Measurements from ENCODE around the gene INSM1. TPM values are rescaled to one million over a fixed set of nuclear protein-coding genes. Genes with fewer than 3 reads are reported as not detected.

INSM1 gene
- total and polyA plus RNA-seq, 2 donors (not counting 3 experiments of a cell fraction or from before 2014, with no cell fraction given), result not detected

DNA sequence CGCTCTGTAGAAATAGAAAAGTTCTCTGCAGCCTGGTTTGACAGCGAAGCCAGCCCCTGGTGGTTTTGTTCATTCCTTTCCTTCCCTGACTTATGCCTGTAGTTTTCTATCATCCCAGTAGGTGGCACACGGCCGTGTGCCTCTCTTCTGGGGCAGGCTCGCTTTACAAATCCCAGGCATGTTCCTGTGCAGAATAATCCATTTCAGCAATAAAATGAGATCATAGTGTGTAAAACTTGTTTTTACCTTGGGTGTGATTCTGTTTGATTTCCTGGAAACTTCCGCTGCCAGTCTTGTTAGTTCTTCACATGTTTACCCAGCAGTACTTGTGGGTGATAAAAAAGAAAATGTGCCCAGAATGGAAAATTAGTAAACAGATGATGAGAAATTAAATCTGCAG, 7.4 kb upstream of the INSM1 start:
- no peak overlapping the region for H3K4me2 ChIP-seq (ENCODE audit: insufficient read depth, low read length)
- H3K36me3 ChIP-seq (ENCODE audit: control insufficient read depth in 2 of 2, extremely low read depth in 1 of 2, insufficient read depth in 2 of 2, low read length in 2 of 2), result no peaks in the 10 kb centered on the region
- peaks cover 43 to 54% of the 10 kb centered on the region in 2 experiments for H3K27me3 ChIP-seq (ENCODE audit: control insufficient read depth in 2 of 2, insufficient read depth in 2 of 2, low read length in 2 of 2)
- no TSS peak for BruUV-seq (replicated peaks)
- no peak for TF ChIP-seq FOS (IDR thresholded peaks at IDR 0.05; ENCODE audit: borderline replicate concordance, insufficient read depth, low read length)
- TF ChIP-seq, protein P1, sequence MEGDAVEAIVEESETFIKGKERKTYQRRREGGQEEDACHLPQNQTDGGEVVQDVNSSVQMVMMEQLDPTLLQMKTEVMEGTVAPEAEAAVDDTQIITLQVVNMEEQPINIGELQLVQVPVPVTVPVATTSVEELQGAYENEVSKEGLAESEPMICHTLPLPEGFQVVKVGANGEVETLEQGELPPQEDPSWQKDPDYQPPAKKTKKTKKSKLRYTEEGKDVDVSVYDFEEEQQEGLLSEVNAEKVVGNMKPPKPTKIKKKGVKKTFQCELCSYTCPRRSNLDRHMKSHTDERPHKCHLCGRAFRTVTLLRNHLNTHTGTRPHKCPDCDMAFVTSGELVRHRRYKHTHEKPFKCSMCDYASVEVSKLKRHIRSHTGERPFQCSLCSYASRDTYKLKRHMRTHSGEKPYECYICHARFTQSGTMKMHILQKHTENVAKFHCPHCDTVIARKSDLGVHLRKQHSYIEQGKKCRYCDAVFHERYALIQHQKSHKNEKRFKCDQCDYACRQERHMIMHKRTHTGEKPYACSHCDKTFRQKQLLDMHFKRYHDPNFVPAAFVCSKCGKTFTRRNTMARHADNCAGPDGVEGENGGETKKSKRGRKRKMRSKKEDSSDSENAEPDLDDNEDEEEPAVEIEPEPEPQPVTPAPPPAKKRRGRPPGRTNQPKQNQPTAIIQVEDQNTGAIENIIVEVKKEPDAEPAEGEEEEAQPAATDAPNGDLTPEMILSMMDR (IDR thresholded peaks at IDR 0.05; ENCODE audit: extremely low read depth in 1 of 2, insufficient read depth in 1 of 2, low read depth in 1 of 2, low read length in 2 of 2), result peak; percentile 69 to 85
- dilution Hi-C loops (cut with MboI; ENCODE audit: extremely low pct_ligation_motif_present, low sequenced_read_pairs), result no loop called here
- H3K9ac ChIP-seq (replicated peaks; ENCODE audit: extremely low read depth, insufficient read depth, low read length), result no peak overlapping the region
- no peak overlapping the region for H3K4me3 ChIP-seq (replicated peaks in 1 of 3; ENCODE audit: insufficient read depth in 1 of 3, low read depth in 1 of 3, low read length in 3 of 3)
- intact Hi-C loops (cut with micrococcal nuclease), result loop anchor here (1.0 to 10.0 kb wide), 5 partner anchors 54 to 464 kb away; no protein-coding TSS in a partner anchor
- H4K20me1 ChIP-seq (replicated peaks; ENCODE audit: control insufficient read depth, extremely low read depth, insufficient read depth, low read length), result no peaks in the 10 kb centered on the region
- DNase-seq (ENCODE audit: low read depth, low spot score) (peak; percentile 69), FAIRE-seq (peak; percentile 83)
- H2AFZ ChIP-seq (ENCODE audit: low read depth, low read length), result no peak overlapping the region
- POLR2A ChIA-PET, result no interaction called here
- no peaks in the 10 kb centered on the region for H3K4me1 ChIP-seq (ENCODE audit: control insufficient read depth, extremely low read depth, insufficient read depth, low read length)
- no peaks in the 10 kb centered on the region for H3K79me2 ChIP-seq (ENCODE audit: control insufficient read depth, insufficient read depth, low read length)
- H3K27ac ChIP-seq (ENCODE audit: insufficient read depth, low read depth, low read length), result no peak overlapping the region
- no peaks in the 10 kb centered on the region for H3K9me1 ChIP-seq (replicated peaks; ENCODE audit: control insufficient read depth, extremely low read depth, insufficient read depth, low read length)
- CTCF ChIA-PET, result interaction anchor here (1.5 to 2.3 kb wide), 2 partner anchors 233 kb away, joined by 7 to 17 read pairs; no protein-coding TSS in a partner anchor
- H3K9me3 ChIP-seq (replicated peaks; ENCODE audit: control insufficient read depth, insufficient read depth, low read length), result no peaks in the 10 kb centered on the region

GRCh38 chr20:20362774-20363433, 5.0 kb upstream of the INSM1 start:
- no peak overlapping the region for H3K4me3 ChIP-seq (replicated peaks in 1 of 3; ENCODE audit: insufficient read depth in 1 of 3, low read depth in 1 of 3, low read length in 3 of 3)
- no peak overlapping the region for H3K9ac ChIP-seq (replicated peaks; ENCODE audit: extremely low read depth, insufficient read depth, low read length)
- BruUV-seq (replicated peaks), result no TSS peak
- DNase-seq (ENCODE audit: low read depth, low spot score) (no peak), FAIRE-seq (no peak)
- dilution Hi-C loops (cut with MboI; ENCODE audit: extremely low pct_ligation_motif_present, low sequenced_read_pairs), result no loop called here
- H3K27me3 ChIP-seq (ENCODE audit: control insufficient read depth in 2 of 2, insufficient read depth in 2 of 2, low read length in 2 of 2), result peaks cover 58 to 74% of the 10 kb centered on the region in 2 experiments
- H3K27ac ChIP-seq (ENCODE audit: insufficient read depth, low read depth, low read length), result no peak overlapping the region
- intact Hi-C loops (cut with micrococcal nuclease), result loop anchor here (5.0 to 10.0 kb wide), 3 partner anchors 52 to 462 kb away; no protein-coding TSS in a partner anchor
- no peak overlapping the region for H3K4me2 ChIP-seq (ENCODE audit: insufficient read depth, low read length)
- H3K9me1 ChIP-seq (replicated peaks; ENCODE audit: control insufficient read depth, extremely low read depth, insufficient read depth, low read length), result no peaks in the 10 kb centered on the region
- no peaks in the 10 kb centered on the region for H3K9me3 ChIP-seq (replicated peaks; ENCODE audit: control insufficient read depth, insufficient read depth, low read length)
- no peaks in the 10 kb centered on the region for H3K36me3 ChIP-seq (ENCODE audit: control insufficient read depth in 2 of 2, extremely low read depth in 1 of 2, insufficient read depth in 2 of 2, low read length in 2 of 2)
- no peaks in the 10 kb centered on the region for H4K20me1 ChIP-seq (replicated peaks; ENCODE audit: control insufficient read depth, extremely low read depth, insufficient read depth, low read length)
- no peaks in the 10 kb centered on the region for H3K4me1 ChIP-seq (ENCODE audit: control insufficient read depth, extremely low read depth, insufficient read depth, low read length)
- POLR2A ChIA-PET, result no interaction called here
- H3K79me2 ChIP-seq (ENCODE audit: control insufficient read depth, insufficient read depth, low read length), result no peaks in the 10 kb centered on the region
- H2AFZ ChIP-seq (ENCODE audit: low read depth, low read length), result no peak overlapping the region
- CTCF ChIA-PET, result interaction anchor here (1.0 kb wide), 2 partner anchors 8 to 231 kb away, joined by 3 to 6 read pairs; no protein-coding TSS in a partner anchor
- no peak for TF ChIP-seq MYC (IDR thresholded peaks at IDR 0.05; ENCODE audit: low read depth, low read length)
- TF ChIP-seq MAX (IDR thresholded peaks at IDR 0.05; ENCODE audit: insufficient read depth, insufficient read length), result no peak
- TF ChIP-seq POLR2AphosphoS5 (IDR thresholded peaks at IDR 0.05; ENCODE audit: insufficient read depth, low read depth, low read length), result no peak
- no peak for TF ChIP-seq EZH2 (IDR thresholded peaks at IDR 0.05; ENCODE audit: borderline replicate concordance, low read depth, low read length, severe bottlenecking)
- no peak for TF ChIP-seq GATA2 (IDR thresholded peaks at IDR 0.05; ENCODE audit: insufficient read depth, insufficient read length, low read depth, low read length)
- no peak for TF ChIP-seq POLR2A (IDR thresholded peaks at IDR 0.05; ENCODE audit: low read depth, low read length)
- TF ChIP-seq FOS (IDR thresholded peaks at IDR 0.05; ENCODE audit: borderline replicate concordance, insufficient read depth, low read length), result no peak
- no peak for TF ChIP-seq JUN (IDR thresholded peaks at IDR 0.05; ENCODE audit: borderline replicate concordance, insufficient read depth, insufficient read length, low read depth)
- TF ChIP-seq, protein P1 (IDR thresholded peaks at IDR 0.05; ENCODE audit: extremely low read depth in 1 of 2, insufficient read depth in 1 of 2, low read depth in 1 of 2, low read length in 2 of 2), result no peak

All from endothelial cell of umbilical vein (primary cell).